NCI-H526 treated with DMSO at 0.1 percent for 48 hours (cell line): Measurements from ENCODE around the gene FLVCR1.
"Not testable (repeated sequence)": the region's sequence is repeated elsewhere in the genome, so short reads cannot be mapped to it uniquely, and the experiment has no call there.

ENCODE experiments used
- DNase-seq: peaks from one replicate; lab custom pipeline; 2025; lab: John Stamatoyannopoulos, UW

The FLVCR1 gene

DNA sequence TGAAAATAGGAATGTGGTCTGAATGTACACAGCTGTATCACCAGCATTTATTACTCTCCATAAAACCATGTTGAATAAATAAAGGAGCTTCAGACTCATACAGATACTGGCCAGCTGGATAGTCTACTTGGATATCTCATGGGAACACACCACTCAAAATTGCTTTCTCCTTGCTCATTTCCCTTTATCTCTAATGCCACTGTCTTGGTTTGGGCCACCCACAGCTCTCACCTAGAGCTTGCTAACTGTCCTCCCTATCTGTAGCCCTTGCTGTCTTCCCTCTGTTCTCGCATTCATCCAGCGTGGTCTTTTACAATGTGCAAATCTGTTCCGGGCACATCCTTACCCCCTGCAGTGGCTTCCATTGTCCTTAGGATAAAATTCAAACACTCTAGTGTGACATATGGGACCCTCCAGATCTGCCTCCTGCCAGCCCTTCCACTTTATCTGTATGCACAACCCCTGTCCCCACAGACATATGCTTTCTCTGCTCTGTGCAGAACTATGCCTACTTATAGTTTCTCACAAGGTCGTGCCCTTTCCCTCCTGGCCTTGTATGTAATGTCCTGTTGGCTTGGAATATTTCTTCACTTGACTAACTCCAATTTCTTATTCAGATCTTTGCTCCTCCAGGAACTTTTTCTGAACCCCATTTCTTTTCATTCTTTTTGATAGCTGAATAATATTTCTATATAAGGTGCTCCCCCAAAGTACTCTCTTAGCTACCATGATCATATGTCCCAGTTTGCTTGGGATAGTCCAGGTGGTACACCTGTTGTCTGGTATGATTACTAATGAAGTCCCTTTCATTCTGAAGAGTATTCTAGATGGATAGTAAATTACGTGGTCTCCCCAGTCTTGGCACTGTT lies 2.9 kb downstream of the FLVCR1 start:
- no peak for DNase-seq

DNA sequence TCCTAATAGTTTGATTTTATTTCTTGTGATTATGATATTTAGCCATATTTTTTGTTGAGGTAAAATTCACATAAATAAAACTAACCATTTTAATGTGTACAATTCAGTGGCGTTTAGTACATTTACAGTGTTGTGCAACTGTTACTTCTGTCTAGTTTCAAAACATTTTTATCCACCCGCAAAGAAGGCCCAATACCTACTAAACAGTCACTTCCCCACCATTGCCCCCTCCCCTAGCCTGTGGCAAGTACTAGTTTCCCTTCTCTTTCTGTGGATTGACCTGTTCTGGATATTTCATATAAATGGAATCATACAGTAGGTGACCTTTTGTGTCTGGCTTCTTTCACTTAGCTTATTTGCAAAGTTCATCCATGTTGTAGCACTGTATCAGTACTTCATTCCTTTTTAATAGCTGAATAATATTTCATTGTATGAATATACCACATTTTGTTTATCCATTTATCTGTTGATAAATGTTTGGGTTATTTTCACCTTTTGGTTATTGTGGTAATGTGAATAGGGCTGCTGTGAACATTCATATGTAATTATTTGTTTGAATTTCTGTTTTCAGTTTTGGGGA lies 4.1 kb downstream of the FLVCR1 start:
- no peak for DNase-seq

DNA sequence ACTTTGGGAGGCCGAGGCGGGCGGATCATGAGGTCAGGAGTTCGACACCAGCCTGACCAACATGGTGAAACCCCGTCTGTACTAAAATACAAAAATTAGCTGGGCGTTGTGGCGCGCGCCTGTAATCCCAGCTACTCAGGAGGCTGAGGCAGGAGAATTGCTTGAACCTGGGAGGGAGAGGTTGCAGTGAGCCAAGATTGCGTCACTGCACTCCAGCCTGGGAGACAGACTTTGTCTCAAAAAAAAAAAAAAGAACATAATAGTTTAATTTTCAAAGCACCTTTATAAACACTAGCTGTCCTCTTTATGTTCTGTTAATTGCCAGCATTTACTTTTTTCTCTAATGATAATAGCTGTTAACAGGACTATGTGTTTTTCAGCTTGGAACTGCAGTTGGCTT lies 5.3 kb downstream of the FLVCR1 start:
- not testable (repeated sequence) for DNase-seq

DNA sequence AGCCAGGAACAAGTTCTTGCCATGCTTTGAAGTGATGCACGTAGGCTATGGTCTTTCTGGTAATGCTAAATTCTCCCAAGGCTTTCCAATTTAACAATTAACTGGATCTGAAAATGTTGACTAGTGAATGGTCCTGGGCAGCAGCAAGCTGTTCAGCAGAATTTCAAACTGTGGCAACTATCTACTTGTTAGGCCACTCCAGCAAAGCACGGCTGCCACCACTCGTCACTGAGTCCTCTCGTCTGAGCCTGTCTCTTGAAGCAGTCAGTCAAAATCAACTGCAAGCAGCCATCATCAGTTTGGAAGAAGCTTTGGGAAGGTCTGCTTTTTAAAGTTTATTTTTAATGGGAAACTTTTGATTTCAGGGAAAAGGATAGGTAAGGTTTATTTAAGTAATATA lies 6.1 kb downstream of the FLVCR1 start:
- DNase-seq, result no peak

DNA sequence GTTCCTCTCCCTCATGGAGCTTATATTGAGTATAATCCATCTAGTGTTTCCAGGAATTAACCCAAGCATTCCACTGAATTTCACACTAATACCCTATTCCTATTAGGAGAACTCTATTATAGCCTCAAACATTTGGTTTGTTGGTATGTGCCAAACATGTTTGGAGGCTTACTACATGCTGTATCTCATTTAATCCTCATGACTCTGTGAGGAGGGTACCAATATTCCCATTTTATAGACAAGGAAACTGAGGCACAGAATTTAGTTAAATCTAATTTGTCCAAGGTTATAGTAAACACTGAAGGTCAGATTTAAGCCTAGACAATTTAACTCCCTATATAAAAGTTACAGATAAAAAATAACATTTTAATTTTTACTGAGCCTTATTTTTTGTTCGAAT lies 9.1 kb downstream of the FLVCR1 start:
- no peak for DNase-seq

DNA sequence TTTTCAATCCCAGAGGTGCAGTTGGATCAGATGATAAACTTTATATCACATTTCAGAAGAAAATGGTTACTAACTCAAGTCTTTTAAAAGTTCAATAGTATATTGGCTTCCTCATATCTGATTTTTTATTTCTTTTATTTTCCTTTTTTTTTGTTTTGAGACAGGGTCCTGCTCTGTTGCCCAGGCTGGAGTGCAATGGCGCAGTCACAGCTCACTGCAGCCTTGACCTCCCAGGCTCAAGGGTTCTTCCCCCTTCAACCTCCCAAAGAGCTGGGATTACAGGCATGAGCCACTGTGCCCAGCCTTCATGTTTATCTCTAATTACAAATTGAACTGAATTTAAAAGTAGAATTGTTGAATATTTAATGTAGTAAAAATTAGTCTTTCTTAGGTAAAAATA lies 13.9 kb downstream of the FLVCR1 start:
- DNase-seq, result no peak

DNA sequence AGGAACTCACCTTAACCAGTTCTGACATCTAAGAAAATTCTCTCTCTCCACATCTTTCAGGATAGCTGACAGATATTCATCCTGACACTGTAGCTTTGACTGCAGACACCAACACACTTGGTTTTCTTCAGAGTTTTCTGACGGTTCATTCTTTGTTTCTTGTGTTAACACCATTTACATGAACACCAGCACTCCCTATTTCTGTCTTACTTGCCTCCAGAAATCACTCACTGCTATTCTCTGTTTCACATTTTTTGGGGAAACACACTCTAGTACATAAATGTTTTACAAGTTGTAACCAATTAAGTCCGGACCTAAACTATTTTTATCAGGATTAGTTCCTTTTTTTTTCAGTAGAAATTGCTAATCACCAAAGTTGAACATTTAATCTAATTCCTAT lies 15.4 kb downstream of the FLVCR1 start:
- no peak for DNase-seq

DNA sequence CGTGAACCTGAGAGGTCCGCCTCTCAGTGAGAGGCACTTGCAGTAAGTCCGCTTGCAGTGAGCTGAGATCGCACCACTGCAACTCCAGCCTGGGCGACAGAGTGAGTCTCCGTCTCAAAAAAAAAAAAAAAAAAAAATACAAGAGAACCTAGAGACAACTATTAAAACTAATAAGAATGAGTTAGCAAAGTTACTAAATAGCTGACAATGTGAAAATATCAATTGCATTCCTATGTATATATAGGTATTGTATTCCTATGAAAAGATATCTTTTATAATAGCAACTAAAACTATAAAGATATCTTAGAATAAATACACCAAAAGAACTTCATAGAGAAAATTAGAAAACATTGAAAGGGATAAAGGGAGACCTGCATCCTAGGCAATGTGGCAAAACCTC lies 20.3 kb downstream of the FLVCR1 start:
- no peak for DNase-seq

DNA sequence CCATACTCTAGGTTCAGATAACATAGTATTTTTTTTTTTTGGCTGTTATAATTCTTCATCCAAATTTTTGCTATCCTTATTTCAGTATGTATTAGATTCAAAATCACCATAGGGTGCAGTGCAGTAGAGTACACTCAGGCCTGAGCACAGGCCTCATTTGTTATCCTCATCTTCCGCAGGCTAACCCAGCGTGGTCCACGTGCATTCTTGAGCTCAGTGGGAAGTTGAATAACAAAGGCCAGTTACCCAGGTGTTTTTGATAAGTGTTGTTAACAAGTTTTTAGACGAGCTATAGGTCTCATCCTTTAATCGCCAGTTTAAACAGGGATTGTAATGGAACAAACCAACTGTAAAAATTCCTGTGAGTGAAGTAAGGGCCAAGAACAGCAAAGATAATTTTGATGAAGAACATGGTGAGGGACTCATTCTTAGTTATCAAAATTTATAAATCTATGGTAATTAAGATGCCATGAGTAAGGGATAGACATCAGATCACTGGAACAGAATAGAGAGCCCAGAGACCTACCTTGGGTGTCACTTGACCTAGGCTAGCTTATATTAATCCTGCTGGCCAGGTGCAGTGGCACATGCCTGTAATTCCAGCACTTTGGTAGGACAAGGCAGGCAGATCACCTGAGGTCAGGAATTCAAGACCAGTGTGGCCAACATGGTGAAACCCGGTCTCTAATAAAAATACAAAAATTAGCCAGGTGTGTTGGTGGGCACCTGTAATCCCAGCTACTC lies 22.0 kb downstream of the FLVCR1 start:
- no peak for DNase-seq

DNA sequence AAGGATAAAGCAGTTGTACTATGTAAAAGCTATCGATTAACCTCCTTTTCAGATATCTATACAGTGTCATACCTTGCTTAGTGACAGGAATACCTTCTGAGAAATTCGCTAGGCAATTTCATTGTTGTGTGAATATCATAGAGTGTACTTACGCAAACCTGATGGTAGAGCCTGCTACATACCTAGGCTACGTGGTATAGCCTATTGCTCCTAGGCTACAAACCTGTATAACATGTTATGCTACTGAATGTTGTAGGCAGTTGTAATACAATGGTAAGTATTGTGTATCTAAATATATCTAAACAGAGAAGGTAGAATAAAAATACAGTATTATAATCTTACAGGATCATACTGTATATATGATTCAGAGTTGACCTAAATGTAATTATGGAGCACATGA lies 26.5 kb downstream of the FLVCR1 start:
- no peak for DNase-seq

DNA sequence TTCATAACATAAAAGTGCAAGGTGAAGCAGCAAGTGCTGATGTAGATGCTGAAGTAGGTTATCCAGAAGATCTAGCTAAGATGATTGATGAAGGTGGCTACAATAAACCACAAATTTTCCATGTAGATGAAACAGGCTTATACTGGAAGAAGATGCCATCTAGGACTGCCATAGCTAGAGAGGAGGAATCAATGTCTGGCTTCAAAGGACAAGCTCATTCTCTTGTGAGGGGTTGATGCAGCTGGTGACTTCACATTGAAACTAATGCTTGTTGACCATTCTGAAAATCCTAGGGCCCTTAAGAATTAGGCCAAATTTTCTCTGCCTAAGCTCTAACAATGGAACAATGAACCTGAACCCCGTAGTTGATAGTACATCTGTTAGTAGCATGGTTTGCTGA lies 34.0 kb downstream of the FLVCR1 start:
- DNase-seq, result no peak

DNA sequence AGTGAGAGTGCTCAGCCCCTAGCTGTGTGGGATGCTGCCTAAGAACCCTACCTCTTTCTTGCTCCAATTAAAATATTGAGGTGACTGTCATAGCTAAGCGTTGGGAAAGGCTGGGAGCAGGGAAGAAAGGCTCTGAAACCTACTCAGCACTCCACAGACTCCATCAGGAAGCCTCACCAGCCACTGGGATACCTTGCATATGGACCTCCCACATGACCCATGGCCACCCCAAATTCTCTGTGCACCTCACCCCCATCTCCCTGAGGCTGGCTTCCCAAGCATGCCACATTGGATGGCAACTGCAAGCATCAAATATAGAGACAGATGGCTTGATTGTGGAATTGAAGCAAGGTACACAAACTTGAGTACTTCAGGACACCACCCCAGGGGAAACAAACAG lies 41.8 kb downstream of the FLVCR1 start:
- no peak for DNase-seq

DNA sequence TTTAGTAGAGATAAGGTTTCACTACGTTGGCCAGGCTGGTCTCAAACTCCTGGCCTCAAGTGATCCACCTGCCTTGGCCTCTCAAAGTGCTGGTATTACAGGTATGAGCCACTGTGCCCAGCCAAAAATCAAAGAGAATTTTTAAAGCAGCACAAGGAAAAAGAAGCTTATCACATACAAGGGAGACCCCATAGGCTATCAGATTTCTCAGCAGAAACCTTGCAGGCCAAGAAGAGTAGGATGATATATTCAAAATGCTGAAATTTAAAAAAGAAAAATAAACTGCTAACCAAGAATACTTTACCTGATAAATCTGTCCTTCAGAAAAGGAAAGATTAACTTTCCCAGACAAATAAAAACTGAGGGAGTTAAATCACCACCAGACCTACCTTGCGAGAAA lies 43.2 kb downstream of the FLVCR1 start:
- no peak for DNase-seq

DNA sequence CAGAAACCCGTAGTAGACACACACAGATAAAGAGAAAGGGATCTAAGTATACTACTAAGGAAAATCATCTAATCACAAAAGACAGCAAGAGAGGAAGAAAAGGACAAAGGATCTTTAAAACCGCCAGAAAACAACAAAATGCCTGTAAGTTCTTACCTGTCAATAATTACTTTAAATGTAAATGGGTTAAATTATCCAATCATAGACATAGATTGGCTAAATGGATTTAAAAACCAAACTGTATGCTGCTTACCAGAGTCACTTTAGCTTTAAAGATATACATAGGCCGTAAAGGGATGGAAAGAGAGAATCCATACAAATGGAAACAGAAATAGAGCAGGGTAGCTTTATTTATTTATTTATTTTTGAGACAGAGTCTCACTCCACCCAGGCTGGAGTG lies 44.0 kb downstream of the FLVCR1 start:
- no peak for DNase-seq

DNA sequence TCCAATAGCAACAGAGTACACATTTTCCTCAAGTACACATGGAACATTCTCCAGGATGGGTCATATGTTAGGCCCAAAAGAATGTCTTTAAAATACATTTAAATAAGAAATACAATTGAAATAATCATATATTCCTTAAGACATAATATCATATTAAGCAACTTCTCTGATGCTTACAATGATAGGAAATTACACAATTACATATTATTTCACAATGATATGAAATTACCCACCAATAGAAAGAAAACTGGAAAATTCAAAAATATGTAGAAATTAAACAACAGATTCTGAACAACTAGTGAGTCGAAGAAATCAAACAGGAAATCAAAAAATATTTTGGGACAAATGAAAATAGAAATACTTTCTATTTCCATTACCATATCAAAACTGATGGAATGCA lies 45.6 kb downstream of the FLVCR1 start:
- no peak for DNase-seq

DNA sequence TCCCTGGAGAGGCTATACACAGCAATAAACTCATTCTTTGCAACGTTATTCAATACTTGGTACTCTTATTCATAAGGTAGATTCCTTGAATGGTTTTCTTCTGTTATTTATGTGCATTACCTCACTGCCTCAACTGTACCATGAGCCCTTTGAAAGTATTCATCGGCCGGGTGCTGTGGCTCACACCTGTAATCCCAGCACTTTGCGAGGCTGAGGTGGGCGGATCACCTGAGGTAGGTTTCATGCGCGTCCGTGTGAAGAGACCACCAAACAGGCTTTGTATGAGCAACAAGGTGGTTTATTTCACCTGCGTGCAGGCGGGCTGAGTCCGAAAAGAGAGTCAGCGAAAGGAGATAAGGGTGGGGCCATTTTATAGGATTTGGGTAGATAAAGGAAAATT lies 50.0 kb downstream of the FLVCR1 start:
- DNase-seq, result not testable (repeated sequence)

DNA sequence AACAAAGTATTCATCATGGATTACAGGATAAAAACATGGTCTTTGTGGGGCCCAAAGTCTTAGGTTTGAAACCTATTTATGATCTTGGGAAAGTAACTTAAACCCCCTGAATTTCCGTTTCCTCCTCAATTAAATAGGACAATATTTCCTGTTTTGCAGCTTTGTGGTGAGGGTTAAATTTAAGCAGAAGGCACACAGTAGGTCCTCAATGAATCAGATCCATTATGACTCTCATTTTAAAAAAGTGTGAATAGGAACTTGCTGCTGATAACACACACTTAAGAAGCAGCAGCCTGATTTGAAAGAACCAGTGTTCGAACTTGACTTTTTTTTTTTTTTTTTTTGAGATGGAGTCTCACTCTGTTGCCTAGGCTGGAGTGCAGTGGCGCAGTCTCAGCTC lies 50.9 kb downstream of the FLVCR1 start:
- no peak for DNase-seq

DNA sequence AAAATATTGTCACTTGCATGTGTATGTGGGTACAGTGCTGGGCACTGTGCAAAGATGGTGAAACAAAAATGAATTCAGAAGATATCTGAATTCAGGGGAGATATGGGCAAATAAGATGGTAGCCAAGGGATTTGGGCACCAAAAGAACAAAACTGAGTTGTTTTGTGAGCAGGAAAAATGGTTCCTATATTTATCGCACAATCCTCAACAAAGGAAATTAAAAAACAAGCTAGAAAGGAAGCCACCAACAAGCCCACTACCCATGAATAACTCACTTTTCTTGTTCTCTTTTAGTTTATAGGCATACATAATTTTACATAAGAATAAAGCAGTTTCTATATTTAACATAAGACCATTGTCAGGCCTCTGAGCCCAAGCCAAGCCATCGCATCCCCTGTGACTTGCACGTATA lies 51.6 kb downstream of the FLVCR1 start:
- no peak for DNase-seq

DNA sequence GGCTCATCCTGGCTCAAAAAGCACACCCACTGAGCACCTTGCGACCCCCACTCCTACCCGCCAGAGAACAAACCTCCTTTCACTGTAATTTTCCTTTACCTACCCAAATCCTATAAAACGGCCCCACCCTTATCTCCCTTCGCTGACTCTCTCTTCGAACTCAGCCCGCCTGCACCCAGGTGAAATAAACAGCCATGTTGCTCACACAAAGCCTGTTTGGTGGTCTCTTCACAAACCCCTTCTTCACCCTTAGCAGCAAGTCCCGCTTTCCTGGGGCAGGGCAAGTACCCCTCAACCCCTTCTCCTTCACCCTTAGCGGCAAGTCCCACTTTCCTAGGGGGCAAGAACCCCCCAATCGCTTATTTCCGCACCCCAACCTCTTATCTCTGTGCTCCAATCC lies 52.1 kb downstream of the FLVCR1 start:
- not testable (repeated sequence) for DNase-seq

DNA sequence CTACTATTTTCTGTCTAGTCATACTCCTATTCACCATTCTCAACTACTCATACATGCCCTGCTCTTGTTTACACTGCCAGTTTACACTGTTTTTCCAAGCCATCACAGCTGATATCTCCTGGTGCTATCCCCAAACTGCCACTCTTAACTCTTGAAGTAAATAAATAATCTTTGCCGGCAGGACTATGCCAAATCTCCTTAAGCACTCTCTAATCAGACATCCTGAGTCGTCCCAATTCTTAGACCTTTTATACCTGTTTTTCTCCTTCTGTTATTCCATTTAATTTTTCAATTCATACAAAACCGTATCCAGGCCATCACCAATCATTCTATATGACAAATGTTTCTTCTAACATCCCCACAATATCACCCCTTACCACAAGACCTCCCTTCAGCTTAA lies 55.6 kb downstream of the FLVCR1 start:
- not testable (repeated sequence) for DNase-seq

DNA sequence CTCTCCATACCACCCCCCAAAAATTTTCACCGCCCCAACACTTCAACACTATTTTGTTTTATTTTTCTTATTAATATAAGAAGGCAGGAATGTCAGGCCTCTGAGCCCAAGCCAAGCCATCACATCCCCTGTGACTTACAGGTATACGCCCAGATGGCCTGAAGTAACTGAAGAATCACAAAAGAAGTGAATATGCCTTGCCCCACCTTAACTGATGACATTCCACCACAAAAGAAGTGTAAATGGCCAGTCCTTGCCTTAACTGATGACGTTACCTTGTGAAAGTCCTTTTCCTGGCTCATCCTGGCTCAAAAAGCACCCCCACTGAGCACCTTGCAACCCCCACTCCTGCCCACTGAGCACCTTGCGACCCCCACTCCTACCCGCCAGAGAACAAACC lies 56.0 kb downstream of the FLVCR1 start:
- DNase-seq, result not testable (repeated sequence)

DNA sequence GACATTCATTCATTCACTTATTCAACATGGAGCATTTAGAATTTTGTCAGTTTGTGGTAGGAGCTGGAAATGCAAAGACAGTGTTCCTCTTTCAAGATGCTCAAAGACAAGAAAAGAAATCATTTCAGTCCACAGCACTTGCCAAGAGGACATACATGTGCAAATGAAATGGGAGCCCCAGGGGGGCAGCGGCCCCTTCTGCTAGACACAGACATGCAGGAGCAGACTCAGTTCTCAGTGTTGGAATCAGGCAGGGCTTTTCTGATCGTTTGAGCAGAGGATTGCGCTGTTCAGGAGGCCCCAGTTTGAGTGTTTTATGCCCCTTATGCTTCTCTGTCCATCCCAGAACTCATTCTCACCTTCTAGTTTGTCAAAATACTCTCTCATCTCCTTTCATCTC lies 56.7 kb downstream of the FLVCR1 start:
- no peak for DNase-seq
